Peyer's patch (tissue), 4 donors: ENCODE measurements around the gene ZNF655. TPM values are rescaled to one million over a fixed set of nuclear protein-coding genes. Genes with fewer than 3 reads are reported as not detected.
A peak's percentile ranks its signal among the peaks of the same experiment; 100 is the strongest.

Experiments used
- DNase-seq, 3 donors: peaks; one replicate each; pipeline ENCODE4 v3.0.0-alpha.2; 2017 to 2019
- H3K27ac ChIP-seq, 4 donors: fragments of 200-600 bp; sonication (generic); one replicate each; pipeline ENCODE4 v1.5.1; 2016 to 2019
- H3K27me3 ChIP-seq, 2 donors: fragments of 200-600 bp; sonication (generic); one replicate each; pipeline ENCODE4 v1.5.1; 2019
- H3K36me3 ChIP-seq, 3 donors: fragments of 200-600 bp; sonication (generic); one replicate each; pipeline ENCODE4 v1.5.1; 2016 to 2019
- H3K4me1 ChIP-seq, 4 donors: fragments of 200-600 bp; sonication (generic); one replicate each; pipeline ENCODE4 v1.5.1; 2016 to 2019
- H3K4me3 ChIP-seq, 4 donors: fragments of 200-600 bp; sonication (generic); 1 replicate in 3 of 4; 2 replicates in 1 of 4; pipeline ENCODE4 v1.5.1; 2016 to 2019; ENCODE audit warnings: mild to moderate bottlenecking in 1 of 4
- H3K9me3 ChIP-seq, 4 donors: fragments of 200-600 bp; sonication (generic); one replicate each; pipeline ENCODE4 v1.5.1; 2016 to 2019; ENCODE audit warnings: mild to moderate bottlenecking in 1 of 4
- POLR2A ChIP-seq, 2 donors: fragments of 450-650 bp; IDR thresholded peaks; one replicate each; pipeline ENCODE4 v1.5.1; 2017; ENCODE audit warnings: antibody characterized with exemption in 2 of 2, mild to moderate bottlenecking in 2 of 2, moderate library complexity in 2 of 2
- total RNA-seq, 4 donors: library from RNA; depleted of rRNA; stranded (reverse); fragments of >200 nt; gene quantifications; one replicate each; pipeline ENCODE4 v1.1.0, GENCODE V29; 2016
- TF ChIP-seq, protein P1 (sequence below), 6 experiments: fragments of 450-650 bp in 4 of 6; fragments of 200-600 bp in 2 of 6; sonication (generic) in 1 of 6; IDR thresholded peaks; one replicate each; pipeline ENCODE4 v1.5.1; 2017 to 2019; ENCODE audit warnings: antibody characterized with exemption in 6 of 6, mild to moderate bottlenecking in 3 of 6, moderate library complexity in 1 of 6

ZNF655 gene
- total RNA-seq, 4 donors from 2014 or later = 111 to 169 (median 139) TPM

GRCh38 chr7:99554939-99555338, 3.5 kb upstream of the ZNF655 start:
- DNase-seq = no peak
- H3K27me3 ChIP-seq = no peaks in the 10 kb centered on the region
- H3K4me3 ChIP-seq = no peak overlapping the region
- no peaks in the 10 kb centered on the region for H3K9me3 ChIP-seq
- no peak for TF ChIP-seq POLR2A (IDR thresholded peaks at IDR 0.05)
- TF ChIP-seq, protein P1, sequence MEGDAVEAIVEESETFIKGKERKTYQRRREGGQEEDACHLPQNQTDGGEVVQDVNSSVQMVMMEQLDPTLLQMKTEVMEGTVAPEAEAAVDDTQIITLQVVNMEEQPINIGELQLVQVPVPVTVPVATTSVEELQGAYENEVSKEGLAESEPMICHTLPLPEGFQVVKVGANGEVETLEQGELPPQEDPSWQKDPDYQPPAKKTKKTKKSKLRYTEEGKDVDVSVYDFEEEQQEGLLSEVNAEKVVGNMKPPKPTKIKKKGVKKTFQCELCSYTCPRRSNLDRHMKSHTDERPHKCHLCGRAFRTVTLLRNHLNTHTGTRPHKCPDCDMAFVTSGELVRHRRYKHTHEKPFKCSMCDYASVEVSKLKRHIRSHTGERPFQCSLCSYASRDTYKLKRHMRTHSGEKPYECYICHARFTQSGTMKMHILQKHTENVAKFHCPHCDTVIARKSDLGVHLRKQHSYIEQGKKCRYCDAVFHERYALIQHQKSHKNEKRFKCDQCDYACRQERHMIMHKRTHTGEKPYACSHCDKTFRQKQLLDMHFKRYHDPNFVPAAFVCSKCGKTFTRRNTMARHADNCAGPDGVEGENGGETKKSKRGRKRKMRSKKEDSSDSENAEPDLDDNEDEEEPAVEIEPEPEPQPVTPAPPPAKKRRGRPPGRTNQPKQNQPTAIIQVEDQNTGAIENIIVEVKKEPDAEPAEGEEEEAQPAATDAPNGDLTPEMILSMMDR (IDR thresholded peaks at IDR 0.05) = no peak
- H3K27ac ChIP-seq = no peak overlapping the region
- no peaks in the 10 kb centered on the region for H3K36me3 ChIP-seq
- peaks cover 3 to 23% (median 8%) of the 10 kb centered on the region in 4 donors for H3K4me1 ChIP-seq

- Histone ChIP-seq H3K36me3 (peaks cover 0 to 19% (median 0%) of the 10 kb centered on the region in 3 donors), H3K4me3 (peak overlapping the region in 3 of 4 donors; percentile 79 to 96 (median 81)), H3K9me3 (no peaks in the 10 kb centered on the region), H3K27me3 (no peaks in the 10 kb centered on the region), H3K27ac (peak overlapping the region; percentile 90 to 98 (median 96)), H3K4me1 (peaks cover 0 to 25% (median 9%) of the 10 kb centered on the region in 4 donors)
- TF ChIP-seq, protein P1 (IDR thresholded peaks at IDR 0.05) = no peak
- no peak for TF ChIP-seq POLR2A (IDR thresholded peaks at IDR 0.05)
- DNase-seq = no peak
Observed at GRCh38 chr7:99557196-99557607, 1.2 kb upstream of the ZNF655 start.

DNA sequence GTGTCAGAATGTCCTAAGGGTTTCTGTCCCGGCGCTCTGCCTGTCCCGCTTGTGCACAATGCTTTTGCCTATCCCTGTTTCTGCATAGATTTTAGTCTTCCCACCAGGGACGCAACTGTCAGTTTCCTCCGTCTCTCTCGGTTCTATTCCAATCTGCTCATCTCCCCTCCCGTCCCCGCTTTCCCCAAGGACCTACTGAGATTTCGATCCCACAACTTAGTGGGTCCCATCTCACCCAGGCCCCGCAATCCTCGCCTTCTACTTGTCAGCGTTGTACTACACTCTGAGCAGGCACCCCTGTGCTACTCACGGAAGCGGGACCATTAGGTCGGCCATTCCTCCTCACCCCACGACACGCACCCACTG, 519 bp upstream of the ZNF655 start:
- H3K4me3 ChIP-seq = peak overlapping the region; percentile 76 to 96 (median 80)
- H3K27me3 ChIP-seq = no peaks in the 10 kb centered on the region
- H3K9me3 ChIP-seq = no peaks in the 10 kb centered on the region
- peaks cover 0 to 30% (median 9%) of the 10 kb centered on the region in 4 donors for H3K4me1 ChIP-seq
- H3K36me3 ChIP-seq = peaks cover 0 to 26% (median 0%) of the 10 kb centered on the region in 3 donors
- H3K27ac ChIP-seq = peak overlapping the region; percentile 90 to 98 (median 96)
- TF ChIP-seq, protein P1 (IDR thresholded peaks at IDR 0.05) = no peak
- TF ChIP-seq POLR2A (IDR thresholded peaks at IDR 0.05) = no peak
- no peak for DNase-seq

DNA sequence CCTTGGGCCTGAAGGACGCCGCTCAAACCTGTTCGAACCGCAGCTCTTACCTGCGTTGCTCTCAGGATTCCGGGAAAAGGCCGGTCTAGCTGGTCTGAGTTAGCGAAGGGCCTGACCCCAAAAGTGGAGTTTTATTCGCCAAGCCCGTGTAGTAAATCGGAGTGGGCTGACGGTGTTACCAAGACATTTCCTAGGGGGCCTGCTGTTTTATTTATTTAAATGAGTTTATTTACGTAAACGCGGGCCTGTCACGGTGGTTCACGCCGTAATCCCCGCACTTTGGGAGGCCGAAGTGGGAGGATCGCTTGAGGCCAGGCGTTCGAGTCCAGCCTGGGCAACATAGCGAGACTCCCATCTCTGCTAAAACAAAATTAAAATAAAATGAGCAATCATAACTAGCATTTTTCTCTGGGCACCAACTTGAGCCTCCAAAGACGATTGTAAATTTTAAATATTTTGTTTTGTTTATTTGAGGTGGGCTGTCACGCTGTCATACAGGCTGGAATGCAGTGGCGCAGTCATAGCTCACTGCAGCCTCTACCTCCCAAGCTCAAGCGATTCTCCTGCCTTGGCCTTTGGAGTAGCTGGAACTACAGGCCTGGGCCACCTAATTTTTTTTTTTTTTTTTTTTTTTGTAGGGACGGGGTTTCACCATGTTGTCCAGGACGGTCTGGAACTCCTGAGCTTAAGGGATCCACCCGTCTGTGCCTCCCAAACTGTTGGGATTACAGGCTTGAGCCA, 903 bp downstream of the ZNF655 start:
- TF ChIP-seq POLR2A (IDR thresholded peaks at IDR 0.05) = no peak
- TF ChIP-seq, protein P1 (IDR thresholded peaks at IDR 0.05) = no peak
- Histone ChIP-seq H3K9me3 (no peaks in the 10 kb centered on the region), H3K36me3 (peaks cover 0 to 40% (median 0%) of the 10 kb centered on the region in 3 donors), H3K4me3 (peak overlapping the region; percentile 76 to 96 (median 80)), H3K4me1 (peaks cover 0 to 34% (median 9%) of the 10 kb centered on the region in 4 donors), H3K27me3 (no peaks in the 10 kb centered on the region), H3K27ac (peak overlapping the region; percentile 90 to 98 (median 96))
- peak in 1 of 3 donors; percentile 33 for DNase-seq

DNA sequence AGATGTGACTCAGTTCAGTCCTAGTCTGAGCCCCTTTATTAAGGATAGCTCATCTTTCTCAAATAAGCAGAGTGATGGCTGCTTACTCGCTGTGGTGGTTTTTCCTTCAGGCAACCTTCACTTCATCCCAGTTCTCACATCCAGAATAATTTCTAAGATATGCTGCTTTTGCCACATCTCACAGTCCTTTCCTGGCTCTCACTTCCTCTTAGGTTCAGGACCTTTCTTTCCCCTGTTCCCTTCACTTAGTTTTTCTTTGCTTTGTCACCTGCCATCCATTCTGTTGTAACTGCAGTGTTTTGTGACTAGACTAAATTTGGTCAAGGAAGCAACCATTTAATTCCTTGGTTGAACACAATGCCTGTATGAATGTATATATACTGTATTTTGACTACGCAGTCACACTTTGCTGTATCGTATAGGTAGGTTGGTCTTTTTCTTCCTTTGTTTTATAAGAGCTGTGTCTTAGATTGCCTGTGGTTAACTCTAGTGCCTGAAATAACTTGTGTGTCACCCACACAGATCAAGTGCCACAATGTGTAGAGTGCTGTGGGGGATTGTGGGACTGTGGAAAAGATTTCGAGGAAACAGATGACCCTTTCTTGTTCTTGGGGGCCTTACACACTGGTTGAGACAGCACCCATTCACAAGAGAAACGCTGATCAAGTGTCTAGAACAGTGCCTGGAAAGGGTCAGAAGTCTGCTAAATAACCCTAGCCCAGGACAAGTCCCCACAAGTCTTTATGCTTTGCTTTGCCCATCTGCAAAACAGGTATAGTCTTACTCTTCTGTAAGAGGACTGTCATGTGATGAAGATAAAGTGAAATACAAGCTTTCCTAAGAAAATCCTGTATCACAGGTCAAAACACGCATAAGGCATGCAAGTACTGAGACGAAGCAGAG, 2.6 kb downstream of the ZNF655 start:
- Histone ChIP-seq H3K4me1 (peaks cover 0 to 34% (median 9%) of the 10 kb centered on the region in 4 donors), H3K27me3 (no peaks in the 10 kb centered on the region), H3K9me3 (no peaks in the 10 kb centered on the region), H3K36me3 (peaks cover 0 to 56% (median 0%) of the 10 kb centered on the region in 3 donors), H3K27ac (peak overlapping the region in 1 of 4 donors; percentile 19), H3K4me3 (no peak overlapping the region)
- DNase-seq = no peak
- TF ChIP-seq, protein P1 (IDR thresholded peaks at IDR 0.05) = no peak
- TF ChIP-seq POLR2A (IDR thresholded peaks at IDR 0.05) = no peak
